Right ventricle myocardium superior (tissue), 1 donor: Measurements from ENCODE around the gene CCPG1. TPM values are rescaled to one million over a fixed set of nuclear protein-coding genes. Genes with fewer than 3 reads are reported as not detected.
A peak's percentile ranks its signal among the peaks of the same experiment; 100 is the strongest.

Source experiments
- ATAC-seq: fragments of 200-7000 bp; cut with Tn5 transposase; one replicate; pipeline ENCODE4 v1.9.1; 2020; ENCODE audit warnings: mild to moderate bottlenecking; ENCODE audit not compliant: poor library complexity
- DNase-seq: peaks from one replicate; pipeline ENCODE4 v3.0.0-alpha.2; 2020
- intact Hi-C: fragments of 100-400 bp; cut with DNase I; formaldehyde crosslinking; loops from one replicate; pipeline ENCODE4 v1.11.2; 2022
- total RNA-seq: library from RNA; stranded (reverse); fragmentation: NEBNext Ultra II Directional; extraction: Animal tissue kit (Norgen Biotek cat#: 25700); gene quantifications from one replicate; pipeline ENCODE4 v1.2.1, GENCODE V29; 2021
- donor health status: DM: no; HTN: yes; CAD: no; lungs with severe emphysema.

Gene CCPG1
- total RNA-seq, 1 donor from 2014 or later, result 75.5 TPM

DNA sequence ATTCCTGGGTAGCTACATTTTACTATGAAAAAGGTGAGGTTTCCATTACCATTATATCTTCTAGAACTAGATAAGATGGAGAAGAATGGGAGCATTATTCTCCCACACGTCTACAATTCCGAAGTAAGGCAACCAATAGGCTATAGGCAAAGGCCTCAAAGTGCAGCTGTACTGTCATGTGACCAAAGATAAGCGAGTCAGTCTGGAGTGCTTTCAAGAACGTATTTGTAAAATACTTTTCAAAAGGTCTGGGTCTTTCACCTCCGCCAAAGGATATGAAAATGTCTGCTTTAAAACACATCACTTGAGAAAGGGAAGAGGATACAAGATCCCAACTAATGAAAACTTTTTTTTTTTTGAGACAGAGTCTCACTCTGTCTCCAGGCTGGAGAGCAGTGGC, 9.9 kb downstream of the CCPG1 start:
- DNase-seq (no peak), ATAC-seq (no peak)
- intact Hi-C loops, result no loop called here

DNA sequence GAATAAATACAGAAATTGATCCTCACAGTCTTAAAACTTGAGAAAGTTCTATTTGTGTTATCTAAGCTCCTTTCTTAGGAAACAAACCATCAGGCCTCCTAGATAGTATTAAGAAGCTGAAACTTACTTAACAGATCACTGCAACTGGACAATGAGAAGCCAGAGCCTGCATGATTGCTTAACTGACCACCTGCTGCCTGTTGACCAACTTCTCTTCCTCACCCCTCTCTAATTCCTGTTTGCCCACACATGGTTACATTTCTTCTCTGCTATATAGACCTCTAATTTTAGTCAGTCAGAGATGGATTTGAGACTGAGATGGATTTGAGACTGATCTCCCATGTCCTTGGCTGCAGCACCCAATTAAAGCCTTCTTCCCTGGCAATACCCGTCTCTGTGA, 13.5 kb downstream of the CCPG1 start:
- ATAC-seq (no peak), DNase-seq (no peak)
- intact Hi-C loops, result no loop called here

DNA sequence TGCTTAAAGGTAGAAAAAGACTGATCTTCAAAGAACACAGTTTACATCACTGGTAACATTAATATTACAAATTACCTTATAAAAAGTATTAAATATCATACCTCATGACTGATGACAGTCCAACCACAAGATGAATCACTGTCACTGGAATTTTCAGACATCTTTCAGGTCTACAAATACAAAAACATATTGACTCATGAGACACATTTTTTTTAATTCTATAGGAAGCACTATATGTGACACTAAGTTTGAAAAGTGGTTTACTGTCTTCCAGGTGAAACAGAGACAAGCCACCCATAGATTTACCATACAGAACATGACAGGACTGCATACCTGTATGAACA, 18.9 kb downstream of the CCPG1 start:
- intact Hi-C loops, result no loop called here
- ATAC-seq (no peak), DNase-seq (no peak)

DNA sequence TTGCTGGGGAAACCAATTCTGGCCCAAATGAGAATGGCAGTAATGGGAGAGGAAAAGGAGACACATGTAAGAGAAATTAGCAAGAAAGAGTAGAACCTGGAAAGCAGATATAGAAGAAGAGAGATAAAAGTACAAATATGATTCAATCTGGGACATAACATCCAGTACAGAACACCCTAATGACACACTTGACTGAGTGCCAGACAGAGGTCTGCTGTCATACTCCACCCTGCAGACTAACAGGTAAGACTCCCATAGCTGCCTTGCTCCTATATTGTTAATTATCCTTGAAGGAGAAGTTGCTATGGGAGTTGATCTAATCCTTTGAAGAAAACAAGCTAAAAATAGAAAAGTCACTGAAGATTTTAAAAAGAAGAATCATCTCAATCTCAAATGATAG, 21.1 kb downstream of the CCPG1 start:
- no peak for ATAC-seq

DNA sequence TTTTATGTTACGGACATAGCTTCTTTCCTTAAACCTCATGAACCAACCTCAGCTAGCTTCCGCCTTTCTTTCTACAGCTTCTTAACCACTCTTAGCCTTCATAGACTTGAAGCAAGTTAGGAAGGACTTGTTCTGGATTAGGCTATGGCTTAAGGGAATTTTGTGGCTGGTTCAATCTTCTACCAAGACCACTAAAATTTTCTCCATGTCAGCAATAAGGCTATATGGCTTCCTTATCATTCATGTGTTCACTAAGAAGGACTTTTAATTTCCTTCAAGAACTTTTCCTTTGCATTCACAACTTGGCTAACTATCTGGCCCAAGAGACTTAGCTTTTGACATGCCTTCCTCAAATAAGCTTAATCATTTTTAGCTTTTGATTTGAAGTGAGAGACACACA, 24.5 kb downstream of the CCPG1 start:
- intact Hi-C loops, result no loop called here
- no peak for DNase-seq
- no peak for ATAC-seq

More for the DNA sequence above, 21.1 kb downstream of the CCPG1 start:
- no peak for DNase-seq
- intact Hi-C loops, result no loop called here

DNA sequence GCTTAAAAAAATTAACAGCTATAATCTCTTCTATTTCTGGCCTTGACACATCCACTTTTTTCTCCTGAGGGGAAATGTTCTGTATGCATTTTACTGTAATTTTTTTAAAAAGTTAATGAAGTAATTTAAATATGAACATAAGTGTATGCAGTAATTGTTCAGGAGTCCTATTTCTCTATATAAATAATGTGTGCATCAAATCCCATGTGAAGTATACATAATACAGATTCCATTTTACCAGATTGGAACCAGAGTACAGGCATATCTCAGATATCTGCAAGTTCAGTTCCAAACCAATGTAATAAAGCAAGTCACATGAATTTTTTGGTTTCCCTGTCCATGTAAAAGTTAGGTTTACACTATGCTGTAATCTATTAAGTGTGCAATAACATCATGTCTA, 26.6 kb downstream of the CCPG1 start:
- ATAC-seq (no peak), DNase-seq (no peak)
- intact Hi-C loops, result no loop called here

DNA sequence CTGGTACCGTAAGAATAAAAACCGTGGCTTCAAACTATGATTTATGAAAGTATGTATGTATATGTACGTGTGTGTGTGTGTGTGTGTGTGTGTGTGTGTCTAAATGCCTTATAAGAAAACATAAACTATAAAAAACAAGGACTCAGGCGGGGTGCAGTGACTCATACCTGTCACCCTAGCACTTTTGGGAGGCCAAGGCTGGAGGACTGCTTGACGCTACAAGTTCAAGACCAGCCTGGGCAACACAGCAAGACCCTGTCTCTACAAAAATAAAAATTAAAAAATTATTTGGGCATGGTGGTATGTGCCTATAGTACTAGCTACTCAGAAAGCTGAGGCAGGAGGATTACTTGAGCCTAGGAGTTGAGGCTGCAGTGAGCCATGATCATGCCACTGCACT, 29.1 kb downstream of the CCPG1 start:
- DNase-seq (no peak), ATAC-seq (no peak)
- intact Hi-C loops, result no loop called here

DNA sequence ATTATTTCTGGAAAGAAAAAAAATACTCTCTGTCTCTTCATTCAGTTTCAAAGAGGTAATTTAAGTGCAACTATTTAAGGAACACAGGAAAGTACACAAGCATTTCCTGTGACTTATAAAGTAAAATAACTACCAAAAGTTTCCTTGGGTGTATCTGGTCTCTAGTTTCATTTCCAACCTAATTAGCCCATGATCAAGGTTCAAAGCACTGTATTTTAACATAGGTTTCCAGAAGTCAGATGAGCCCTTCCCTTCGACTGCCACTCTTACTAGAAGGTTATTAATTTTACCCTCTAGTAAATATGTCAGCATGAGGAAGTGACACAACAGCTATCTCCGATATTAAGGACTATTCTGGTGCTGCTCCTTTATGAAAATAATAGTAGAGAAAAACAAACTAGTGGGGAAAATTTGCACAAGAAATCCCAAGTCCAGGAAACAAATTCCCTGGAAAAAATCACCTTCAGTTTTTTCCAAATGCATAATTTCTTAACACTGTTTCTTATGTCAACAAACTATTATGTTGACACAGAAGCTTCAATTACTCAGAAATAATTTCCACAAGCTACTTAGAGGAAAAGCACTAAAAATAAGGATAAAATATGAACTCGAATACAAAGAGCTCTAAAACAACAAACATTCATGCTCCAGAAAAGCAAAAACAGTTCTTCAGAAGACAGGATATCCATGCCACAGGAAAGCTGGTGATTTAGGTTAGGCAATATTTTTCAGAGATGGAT, 35.3 kb downstream of the CCPG1 start:
- intact Hi-C loops, result no loop called here
- no peak for ATAC-seq
- DNase-seq, result no peak

DNA sequence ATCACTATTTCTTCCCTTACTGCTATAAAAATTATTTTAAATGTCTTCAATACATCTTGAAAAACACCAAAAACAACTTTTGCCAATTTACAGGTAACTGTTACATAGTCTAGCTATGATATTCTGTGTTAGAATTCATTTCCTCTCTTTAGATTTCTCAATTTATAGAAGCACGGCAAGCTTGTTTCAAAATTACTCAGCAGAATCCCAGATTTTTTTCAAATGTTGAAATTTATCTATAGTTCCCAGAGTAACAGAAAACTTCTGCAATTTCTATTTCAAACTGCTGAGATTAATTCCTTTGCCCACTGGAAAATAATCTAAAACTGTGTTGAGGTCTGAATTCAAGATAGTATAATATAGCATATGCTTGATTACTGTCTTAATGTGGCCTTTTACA, 41.2 kb downstream of the CCPG1 start:
- intact Hi-C loops, result no loop called here

DNA sequence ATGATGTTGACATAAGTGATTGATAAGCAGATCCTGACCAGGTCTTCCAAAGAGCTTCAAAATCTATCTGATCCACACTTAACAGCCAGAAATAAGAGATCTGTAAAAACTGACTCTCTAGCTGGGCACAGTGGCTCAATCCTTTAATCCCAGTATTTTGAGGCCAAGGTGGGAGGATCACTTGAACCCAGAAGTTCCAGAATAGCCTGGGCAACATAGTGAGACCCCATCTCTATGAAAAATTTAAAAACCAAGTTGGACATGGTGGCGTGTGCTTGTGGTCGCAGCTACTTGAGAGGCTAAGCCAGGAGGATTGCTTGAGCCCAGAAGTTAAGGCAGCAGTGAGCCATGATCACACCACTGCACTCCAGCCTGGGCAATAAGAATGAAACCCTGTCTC, 45.5 kb downstream of the CCPG1 start:
- intact Hi-C loops, result no loop called here
- ATAC-seq (no peak), DNase-seq (no peak)

More for the DNA sequence above, 41.2 kb downstream of the CCPG1 start:
- ATAC-seq (no peak), DNase-seq (no peak)

DNA sequence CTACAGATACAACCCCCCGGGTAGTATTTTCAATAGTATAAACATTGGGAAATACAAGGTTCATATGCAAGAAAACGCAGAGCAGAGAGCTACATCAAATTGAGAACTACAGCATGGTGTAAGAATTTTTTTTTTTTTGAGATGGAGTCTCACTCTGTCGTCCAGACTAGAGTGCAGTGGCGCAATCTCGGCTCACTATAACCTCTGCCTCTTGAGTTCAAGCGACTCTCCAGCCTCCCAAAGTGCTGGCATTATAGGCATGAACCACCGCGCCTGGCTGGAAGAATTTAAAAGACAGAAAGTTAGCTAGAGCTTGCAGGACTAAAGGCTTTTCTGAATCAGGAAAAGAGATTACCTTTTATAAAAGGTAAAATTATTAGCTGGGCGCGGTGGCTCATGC, 47.1 kb downstream of the CCPG1 start:
- ATAC-seq (no peak), DNase-seq (no peak)
- intact Hi-C loops, result no loop called here

DNA sequence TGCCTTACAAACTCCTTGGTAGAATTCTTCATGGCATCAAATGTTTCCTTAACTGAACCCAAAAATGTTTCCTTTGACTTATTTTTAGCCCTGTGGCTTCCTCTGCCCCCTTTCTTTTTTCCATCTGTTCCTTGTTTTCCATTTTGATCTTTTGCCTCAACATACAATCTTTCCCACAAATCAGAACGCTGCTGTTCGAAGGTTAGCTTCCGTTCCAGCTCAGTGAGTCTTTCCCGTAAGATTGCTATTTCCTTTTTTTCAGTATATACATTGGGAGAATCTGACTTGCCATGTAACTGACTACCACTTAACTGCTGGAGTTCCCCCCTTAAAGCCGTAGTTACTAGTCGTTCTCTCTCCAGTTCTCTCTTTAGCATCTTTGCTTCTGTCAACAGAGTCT, 47.9 kb downstream of the CCPG1 start:
- DNase-seq (no peak), ATAC-seq (no peak)
- intact Hi-C loops, result no loop called here

DNA sequence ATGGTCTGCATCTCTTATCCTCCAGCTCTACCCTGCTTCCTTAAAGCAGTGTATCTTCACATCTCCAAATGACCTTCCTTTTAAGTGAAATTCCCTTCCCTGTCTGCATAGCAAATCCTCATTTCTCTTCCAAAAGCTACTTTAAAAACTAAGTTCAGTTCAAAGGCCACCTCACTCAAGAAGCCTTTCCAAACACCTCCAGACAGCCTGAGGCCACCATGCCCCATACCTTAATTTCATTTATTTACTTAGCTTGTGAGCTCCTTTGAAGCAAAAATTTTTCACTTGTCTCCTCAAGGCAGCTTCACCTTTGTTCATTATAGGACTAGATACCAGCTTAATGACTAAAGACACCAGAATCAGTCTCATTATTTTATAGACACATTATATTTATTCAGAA, 49.7 kb downstream of the CCPG1 start:
- no peak for DNase-seq
- intact Hi-C loops, result no loop called here
- ATAC-seq, result no peak

DNA sequence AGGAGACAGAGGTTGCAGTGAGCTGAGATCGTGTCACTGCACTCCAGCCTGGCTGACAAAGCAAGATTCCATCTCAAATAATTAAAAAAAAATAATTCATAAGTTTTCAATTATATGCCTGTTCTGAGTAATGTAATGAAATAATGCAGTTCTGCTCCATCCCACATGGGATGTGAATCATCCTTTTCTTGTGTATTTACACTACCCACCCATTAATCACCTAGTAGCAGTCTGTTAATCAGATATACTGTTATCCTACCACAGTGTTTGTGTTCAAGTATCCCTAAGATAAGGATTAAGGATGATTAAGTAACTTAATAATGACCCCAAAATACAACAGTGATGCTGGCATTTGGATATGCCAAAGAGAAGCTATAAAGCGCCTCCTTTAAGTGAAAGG, 50.4 kb downstream of the CCPG1 start:
- DNase-seq (no peak), ATAC-seq (no peak)
- intact Hi-C loops, result no loop called here

DNA sequence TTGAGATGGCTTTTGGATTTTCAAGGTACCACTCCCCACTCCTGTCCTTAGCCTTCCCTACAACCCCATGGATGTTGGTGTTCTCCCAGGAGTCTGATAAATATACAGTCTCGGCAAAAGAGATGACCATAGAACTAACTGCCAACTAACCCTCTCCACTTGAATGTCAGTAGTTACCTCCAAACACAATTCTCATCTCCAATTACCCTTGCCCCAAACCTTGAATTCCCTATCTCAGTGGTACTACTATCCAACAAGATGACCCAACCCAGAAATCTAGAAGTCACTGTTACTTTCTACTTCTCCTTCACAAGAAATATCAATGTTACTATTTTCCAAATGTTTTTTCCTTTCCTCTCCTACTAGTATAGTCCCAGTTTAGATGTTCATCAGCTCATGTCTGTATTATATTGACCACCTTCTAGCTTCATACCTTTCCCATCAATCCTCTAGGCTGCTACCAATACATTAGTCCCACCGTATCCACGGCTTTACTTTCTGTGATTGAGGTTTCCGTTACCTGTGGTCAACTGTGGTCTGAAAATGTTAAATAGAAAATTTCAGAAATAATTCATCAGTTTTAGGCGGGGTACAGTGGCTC, 51.1 kb downstream of the CCPG1 start:
- ATAC-seq, result no peak
- intact Hi-C loops, result no loop called here
- DNase-seq, result no peak

DNA sequence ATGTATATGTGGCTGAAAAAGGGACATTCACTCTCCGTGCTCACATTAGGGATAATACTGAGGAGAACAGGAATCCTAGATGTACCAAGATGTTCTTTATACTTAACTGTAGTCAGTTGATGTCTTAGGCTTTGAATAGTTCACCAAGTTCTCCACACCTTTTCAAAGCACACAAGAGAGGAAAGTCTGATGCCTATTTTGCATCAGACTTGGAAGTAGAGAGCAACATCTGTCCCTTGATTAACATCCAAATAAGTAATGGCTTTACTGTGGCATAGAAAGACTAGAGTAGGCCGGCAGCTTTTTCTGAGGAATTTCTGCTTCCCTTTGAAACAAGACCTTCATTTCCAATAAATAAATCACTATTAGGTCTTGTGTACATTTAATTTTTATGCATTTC, 55.1 kb downstream of the CCPG1 start:
- DNase-seq, result no peak
- ATAC-seq, result no peak
- intact Hi-C loops, result no loop called here

DNA sequence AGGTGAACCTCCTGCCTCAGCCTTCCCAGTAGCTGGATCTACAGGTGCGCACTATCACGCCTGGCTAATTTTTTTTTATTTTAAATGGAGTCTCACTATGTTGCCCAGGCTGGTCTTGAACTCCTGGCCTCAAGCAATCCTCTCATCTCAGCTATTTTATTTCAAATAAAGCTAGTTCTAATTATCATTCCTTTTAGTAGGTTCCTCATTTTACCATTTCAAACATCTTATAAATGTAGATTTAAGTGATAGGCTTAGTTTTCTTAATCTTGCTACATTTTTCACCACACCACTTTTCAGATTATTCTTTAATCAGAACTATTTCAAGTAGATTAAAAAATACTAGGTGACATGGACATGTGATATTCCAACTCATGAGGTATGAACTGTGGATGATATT, 58.9 kb downstream of the CCPG1 start:
- no peak for ATAC-seq
- intact Hi-C loops, result no loop called here
- no peak for DNase-seq

DNA sequence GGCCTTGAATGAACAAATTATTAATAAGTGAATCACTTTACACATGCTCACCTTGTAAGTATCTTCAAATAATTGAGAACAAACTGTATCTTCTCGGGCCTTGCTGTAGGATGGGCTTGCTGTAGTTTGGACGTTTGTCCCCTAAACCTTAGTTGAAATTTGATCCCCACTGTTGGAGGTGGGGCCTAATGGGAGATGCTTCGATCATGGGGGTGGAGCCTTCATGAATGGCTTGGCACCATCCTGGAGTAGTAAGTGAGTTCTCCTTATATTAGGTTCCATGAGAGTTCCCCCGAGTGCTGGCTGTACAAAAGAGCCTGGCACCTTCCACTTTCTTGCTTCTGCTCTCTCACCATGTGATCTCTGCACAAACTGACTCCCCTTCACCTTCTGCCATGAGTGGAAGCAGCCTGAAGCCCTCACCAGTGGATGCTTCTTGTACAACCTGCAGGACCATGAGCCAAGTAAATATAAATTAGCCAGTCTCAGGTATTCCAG, 59.8 kb downstream of the CCPG1 start:
- ATAC-seq (no peak), DNase-seq (no peak)
- intact Hi-C loops, result no loop called here

DNA sequence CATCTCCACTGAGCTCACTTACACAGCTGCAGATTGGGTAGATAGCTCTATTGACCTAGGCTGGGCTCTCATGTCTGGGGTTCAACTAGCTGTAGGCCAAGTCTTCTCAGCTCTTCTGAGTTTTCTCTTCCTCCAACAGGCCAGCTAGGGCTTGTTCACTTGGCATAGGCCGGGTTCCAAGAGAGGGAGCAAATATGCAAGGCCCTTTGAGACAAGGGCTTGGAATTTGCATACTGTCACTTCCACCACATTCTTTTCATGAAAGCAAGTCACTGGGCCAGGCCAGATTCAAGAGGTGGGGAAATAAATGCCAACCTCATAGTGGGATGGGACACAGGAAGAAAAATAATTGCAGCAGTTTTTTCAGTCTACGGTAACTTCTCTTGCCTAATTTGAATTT, 64.0 kb downstream of the CCPG1 start:
- DNase-seq, result no peak
- intact Hi-C loops, result no loop called here
- peak; percentile 64 for ATAC-seq

DNA sequence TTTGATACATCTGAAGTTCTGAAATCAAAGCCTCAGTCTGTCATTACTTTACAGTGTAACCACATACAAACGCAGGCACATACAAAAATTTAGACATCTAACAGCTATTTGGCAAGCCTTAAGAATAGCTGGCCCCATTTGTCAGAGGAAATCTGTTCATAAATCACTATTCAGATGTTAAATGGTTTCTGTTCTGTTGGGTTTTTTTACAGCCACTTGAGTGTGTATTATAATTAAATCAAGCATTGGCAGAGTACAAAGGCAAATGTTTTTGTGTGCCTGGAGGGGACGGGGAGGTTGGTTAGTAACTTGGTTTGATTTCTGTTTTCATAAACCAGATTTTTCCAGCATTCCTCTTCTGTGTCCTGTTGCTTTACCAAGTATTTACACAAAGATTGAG, 65.0 kb downstream of the CCPG1 start:
- DNase-seq (no peak), ATAC-seq (no peak)
- intact Hi-C loops, result no loop called here

DNA sequence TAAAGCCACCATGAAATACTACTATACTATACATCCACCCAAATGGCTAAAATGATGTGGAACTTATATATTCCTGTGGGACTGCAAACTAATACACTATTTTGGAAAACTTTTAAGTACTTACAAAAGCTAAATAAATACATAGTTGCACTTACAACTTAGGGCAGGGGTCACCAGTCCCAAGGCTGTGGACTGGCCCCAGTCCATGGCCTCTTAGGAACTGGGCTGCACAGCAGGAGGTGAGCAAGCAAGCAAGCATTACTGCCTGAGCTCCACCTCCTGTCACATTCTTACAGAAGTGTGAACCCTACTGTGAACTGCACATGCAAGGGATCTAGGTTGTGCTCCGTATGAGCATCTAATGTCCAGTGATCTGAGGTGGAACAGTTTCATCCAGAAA, 71.0 kb downstream of the CCPG1 start:
- DNase-seq (no peak), ATAC-seq (no peak)
- intact Hi-C loops, result no loop called here
